NCI-H1417 (cell line): ENCODE measurements around the gene BTBD19.
"Not testable (repeated sequence)": the region's sequence is repeated elsewhere in the genome, so short reads cannot be mapped to it uniquely, and the experiment has no call there.

ENCODE experiments used
- DNase-seq, 3 experiments: peaks; one replicate each; lab custom pipeline; 2025; lab: John Stamatoyannopoulos, UW

Gene BTBD19, protein sequence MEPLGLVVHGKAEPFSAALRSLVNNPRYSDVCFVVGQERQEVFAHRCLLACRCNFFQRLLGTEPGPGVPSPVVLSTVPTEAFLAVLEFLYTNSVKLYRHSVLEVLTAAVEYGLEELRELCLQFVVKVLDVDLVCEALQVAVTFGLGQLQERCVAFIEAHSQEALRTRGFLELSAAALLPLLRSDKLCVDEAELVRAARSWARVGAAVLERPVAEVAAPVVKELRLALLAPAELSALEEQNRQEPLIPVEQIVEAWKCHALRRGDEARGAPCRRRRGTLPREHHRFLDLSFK

DNA sequence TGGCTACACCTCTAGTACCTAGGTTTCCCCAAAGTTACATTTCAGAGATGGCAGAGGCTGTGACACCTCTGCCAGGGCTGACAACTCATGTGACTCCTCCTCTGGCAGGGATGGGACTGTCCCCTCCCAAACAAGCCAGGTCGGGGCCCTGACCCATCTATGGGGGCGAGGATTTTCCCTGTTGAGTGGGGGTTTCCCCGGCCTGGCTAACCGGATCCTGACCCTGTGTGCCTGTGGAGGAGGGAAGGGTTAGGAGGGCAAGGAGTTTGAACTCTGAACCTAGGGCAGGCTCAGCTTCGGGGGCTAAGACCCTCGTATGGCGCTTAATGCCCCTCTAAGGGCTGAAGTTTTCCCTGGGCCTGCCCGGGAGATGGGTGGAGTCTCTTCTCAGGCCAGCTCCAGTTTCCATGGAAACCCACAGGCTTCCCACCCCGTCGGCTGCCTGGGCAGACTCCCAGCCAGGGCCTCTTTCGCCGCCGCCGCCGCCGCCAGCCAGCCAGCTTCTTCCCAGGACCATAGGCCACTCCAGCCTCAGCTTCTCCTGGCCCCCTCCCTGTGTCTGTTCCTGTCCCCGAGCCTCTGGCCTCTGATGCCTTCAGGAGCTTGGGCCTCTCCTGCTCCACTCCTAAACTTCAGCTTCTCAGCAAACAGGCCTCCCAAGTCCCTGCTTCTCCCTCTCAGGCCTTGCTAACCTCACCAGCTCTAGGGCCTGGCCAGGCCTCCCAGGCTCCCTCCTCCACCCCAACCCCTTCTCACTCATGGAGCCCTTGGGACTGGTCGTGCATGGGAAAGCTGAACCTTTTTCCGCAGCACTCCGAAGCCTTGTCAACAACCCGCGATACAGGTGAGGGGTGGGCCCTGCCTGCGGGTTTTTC is at the start of gene BTBD19:
Gene BTBD19 (plus strand): TSS at position 461 of the 875 bp plus-strand sequence. CDS start 298 bp downstream, at position 759.
- DNase-seq: no peak

DNA sequence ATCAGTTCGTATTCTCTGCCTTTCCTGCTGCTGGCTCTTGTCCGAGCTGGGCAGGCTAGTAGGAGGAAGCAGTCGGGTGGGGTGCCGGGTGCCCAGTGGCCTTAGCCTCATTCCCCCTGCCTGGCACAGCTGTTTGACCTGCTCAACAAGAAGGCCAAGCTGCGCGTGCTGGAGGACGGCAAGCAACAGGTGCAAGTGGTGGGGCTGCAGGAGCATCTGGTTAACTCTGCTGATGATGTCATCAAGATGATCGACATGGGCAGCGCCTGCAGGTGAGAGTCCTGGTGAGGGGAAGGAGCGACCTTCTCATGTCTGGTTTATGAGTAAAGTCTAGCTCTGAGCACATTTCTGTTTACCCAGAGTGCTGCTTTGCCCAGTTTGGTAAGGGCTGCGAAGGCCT is 49.2 kb upstream of the BTBD19 start:
- DNase-seq: no peak

DNA sequence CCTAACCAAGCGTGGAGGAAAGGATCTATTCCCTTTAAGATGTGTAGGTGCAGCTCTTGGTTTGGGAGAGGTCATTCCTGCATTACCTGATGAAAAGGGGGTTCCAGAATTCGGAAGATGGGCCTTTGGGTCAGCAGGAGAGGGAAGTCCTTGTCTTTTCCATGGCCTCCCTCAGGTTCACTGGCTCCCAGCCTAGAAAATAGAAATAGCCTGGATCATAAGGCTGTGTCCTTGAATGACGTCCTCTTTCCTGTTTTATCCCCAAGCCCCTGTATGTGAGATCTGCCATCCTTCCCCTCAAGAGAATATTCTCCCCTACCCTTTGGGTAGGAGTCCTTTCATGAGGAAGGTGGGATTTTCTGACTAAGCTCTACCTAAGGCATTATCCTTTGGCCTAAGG is 47.4 kb upstream of the BTBD19 start:
- no peak for DNase-seq

DNA sequence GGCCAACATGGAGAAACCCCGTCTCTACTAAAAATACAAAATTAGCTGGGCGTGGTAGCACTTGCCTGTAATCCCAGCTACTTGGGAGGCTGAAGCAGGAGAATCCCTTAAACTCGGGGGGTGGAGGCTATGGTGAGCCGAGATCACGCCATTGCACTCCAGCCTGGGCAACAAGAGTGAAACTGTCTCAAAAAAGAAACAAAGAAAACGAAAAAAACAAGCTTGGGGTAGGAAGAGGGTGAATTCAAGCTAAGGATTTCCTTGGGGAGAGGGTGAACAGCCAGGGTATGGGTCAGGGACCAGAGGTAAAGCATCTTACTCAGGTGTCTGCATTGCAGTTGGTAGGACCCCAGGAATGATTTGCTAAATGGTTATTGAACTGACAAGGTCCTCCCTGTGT is 41.9 kb upstream of the BTBD19 start:
- not testable (repeated sequence) for DNase-seq

DNA sequence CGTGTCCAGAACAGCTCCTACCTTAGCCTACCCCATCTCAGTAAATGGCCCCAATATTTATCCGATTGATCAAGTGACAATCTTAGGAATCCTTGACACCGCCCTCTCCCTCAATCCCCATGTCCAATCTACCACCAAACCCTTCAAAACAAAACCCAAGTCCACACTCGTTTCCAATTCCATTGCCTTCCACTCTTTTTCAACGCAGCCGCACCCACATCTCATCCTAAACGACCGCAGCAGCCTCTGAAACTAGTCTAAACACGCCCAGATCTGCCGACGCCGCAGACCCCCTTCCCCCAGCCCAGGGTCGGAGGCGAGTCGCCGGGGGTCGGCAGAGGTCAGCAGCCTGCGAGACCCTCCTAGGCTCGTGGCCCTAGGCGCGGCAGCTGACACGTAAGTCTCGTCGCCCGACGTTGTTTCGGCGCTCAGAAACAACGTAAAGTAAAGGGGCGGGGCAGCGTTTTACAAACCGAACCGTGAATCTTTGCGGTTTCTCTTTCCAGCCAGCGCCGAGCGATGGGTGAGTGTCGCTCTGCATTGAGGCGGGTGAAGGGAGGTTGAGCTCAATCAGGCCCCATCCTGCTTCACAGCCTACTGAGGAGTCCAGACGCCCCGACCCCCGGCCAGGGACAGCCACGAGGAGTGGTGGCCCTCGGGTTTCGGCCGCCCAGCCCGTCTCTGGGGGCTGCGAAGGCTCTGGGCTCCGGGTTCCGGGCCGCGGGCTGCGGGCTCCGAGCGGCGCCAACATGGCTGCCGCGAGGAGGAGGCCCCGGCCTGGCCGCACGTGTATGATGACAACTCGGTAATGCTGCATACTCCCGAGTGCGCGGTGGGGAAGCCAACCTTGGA is 33.0 kb upstream of the BTBD19 start, which contains the start of gene RPS8:
Gene RPS8 (plus strand): TSS at position 463 of the 852 bp plus-strand sequence. CDS start 57 bp downstream, at position 520.
- DNase-seq: peak; percentile 92 to 96 (median 95)

DNA sequence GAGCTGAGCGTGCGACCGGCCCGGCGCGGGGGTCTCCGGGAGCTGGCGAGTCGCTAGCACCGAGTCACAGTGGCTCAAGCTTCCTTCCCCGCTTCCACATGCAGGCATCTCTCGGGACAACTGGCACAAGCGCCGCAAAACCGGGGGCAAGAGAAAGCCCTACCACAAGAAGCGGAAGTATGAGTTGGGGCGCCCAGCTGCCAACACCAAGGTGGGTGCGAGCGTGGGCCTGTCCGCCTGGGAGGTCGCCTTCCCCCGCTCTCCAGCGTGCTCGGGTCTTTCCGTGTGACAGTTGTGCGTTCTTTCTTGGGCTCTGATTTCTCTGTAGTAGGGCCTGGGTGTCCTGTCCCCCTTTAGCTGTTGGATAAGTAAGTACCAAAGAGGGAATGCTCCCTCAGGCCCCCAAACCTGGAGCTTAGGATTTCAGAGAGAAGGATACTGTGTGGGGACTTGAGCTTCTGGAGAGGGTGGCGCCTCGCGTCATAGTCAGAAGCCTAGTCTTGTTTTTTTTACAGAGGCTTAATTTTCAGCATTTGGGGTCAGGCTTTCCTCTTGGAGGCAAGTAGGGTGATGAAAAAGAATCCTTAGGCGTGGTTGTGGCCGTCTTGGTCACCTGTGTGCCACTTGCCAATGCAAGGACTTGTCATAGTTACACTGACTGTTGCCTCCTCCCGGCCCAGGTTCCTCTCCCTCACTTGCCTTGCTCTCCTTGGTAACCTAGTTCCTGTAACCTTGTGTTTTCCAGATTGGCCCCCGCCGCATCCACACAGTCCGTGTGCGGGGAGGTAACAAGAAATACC is 32.2 kb upstream of the BTBD19 start:
- no peak for DNase-seq

DNA sequence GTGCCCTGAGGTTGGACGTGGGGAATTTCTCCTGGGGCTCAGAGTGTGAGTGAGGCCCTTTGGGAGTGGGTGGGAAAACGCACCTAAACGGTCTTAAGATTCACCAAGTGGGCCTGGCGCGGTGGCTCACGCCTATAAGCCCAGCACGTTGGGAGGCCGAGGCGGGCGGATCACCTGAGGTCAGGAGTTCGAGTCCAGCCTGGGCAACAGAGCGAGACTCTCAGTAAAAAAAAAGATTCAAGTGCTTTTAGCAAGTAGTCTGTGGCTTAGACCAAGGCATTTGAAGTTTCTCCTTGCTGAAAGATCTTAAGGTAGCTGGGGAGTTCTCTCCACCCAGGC is 31.6 kb upstream of the BTBD19 start:
- no peak for DNase-seq

DNA sequence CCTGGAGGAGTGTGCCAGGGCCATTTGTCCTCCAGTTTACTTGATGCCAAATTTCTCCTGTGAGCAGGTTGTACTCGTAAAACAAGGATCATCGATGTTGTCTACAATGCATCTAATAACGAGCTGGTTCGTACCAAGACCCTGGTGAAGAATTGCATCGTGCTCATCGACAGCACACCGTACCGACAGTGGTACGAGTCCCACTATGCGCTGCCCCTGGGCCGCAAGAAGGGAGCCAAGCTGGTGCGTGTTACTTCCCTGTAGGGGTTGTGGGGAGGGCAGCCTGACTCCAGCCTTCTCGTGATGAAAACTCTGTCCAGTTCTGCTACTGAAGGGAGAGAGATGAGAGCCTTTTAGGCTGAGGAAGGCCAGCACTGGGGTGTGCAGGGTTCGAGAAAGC is 30.8 kb upstream of the BTBD19 start:
- peak in 1 of 3 experiments; percentile 20 for DNase-seq

DNA sequence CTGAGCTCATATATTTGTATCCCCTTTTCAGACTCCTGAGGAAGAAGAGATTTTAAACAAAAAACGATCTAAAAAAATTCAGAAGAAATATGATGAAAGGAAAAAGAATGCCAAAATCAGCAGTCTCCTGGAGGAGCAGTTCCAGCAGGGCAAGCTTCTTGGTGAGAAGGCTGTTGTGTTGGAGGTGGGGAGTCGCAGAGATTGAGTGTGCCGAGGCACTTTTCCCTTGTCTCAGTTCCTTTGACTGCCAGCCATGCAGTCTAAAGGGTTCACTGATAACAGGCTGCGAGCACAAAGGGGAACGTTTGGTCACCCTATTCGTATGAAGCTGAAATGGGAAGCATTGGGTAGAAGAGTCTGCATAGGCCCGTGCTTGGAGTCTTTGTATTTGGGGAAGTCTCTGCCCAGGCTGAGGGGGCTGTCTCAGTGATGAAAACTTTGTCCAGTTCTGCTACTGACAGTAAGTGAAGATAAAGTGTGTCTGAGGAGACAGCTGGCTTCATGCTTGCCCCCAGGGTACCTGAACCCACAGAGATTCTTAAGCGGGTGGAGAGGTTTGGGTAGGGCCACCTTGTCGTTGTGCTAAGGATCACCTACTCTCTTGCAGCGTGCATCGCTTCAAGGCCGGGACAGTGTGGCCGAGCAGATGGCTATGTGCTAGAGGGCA is 30.2 kb upstream of the BTBD19 start:
- no peak for DNase-seq

DNA sequence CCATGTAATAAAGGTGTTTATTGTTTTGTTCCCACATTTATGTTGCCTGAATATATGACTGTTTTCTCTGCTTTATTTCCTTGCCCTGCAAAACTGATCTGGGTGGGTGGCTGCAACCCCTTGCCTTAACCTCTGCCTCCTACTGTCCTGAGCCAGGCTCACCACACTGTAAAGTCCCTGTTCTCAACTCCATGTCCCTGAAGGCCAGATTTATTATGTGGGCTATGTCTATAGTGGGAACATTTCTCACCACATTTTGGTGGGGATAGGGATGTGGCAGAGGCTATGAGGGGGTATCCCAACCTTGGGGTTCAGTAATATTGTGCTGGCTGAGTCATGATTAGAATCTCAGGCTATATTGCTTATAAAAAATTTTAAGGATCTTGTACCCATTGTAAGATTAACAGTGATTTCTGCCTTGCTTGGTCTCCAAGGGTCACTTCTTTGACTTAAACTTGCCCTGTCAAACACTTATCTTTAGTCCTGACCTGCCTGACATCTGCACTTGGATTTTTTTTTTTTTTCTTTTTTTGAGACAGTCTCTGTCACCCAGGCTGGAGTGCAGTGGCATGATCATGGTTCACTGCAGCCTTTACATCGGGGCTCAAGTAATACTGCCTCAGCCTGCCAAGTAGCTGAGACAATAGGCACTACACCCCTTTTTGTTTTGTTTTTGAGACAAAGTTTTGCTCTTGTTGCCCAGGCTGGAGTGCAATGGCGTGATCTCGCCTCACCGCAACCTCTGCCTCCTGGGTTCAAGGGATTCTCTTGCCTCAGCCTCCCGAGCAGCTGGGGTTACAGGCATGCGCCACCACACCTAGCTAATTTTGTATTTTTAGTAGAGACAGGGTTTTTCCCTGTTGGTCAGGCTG is 29.4 kb upstream of the BTBD19 start:
- peak in 1 of 3 experiments; percentile 12 for DNase-seq

DNA sequence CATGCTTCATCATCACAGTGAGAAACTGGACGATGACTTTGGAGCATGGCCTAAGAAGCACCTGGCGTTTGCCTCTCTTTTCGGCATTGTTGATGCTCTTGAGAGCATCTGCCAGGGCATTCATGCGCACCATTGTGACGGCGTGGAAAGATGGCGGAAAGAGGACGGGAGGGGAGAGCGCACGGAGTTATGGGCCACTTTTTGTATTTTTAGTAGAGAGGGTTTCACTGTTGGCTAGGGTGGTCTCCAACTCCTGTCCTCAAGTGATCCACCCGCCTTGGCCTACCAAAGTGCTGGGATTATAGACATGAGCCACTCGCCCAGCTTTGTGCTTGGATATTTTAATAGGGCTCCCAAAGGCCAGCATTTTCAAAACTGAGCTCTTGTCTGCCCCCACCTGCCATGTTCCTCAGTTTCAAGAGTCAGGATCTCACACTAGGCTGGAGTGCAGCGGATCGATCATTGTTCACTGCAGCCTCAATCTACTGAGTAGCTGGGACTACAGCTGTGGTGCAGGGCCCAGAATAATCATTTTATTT is 27.7 kb upstream of the BTBD19 start:
- DNase-seq: no peak

DNA sequence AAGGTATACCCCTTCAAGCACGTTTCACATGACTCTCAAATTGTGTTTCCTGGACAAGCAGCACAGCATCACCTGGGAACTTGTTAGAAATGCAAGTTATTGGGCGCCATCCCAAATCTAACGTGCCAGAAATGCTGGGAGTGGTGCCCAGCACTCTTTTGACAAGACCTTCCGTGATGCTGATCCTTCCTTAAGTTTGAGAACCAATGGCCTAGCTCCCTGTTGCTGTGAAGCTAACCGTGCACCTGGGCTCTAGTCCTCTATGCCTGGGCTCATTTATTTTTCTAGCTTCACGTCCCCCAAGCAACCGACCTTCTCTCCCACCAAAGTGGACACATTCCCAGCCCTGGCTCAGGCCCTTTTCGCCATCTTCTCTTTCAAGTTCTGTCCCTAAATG is 24.6 kb upstream of the BTBD19 start:
- DNase-seq: no peak

DNA sequence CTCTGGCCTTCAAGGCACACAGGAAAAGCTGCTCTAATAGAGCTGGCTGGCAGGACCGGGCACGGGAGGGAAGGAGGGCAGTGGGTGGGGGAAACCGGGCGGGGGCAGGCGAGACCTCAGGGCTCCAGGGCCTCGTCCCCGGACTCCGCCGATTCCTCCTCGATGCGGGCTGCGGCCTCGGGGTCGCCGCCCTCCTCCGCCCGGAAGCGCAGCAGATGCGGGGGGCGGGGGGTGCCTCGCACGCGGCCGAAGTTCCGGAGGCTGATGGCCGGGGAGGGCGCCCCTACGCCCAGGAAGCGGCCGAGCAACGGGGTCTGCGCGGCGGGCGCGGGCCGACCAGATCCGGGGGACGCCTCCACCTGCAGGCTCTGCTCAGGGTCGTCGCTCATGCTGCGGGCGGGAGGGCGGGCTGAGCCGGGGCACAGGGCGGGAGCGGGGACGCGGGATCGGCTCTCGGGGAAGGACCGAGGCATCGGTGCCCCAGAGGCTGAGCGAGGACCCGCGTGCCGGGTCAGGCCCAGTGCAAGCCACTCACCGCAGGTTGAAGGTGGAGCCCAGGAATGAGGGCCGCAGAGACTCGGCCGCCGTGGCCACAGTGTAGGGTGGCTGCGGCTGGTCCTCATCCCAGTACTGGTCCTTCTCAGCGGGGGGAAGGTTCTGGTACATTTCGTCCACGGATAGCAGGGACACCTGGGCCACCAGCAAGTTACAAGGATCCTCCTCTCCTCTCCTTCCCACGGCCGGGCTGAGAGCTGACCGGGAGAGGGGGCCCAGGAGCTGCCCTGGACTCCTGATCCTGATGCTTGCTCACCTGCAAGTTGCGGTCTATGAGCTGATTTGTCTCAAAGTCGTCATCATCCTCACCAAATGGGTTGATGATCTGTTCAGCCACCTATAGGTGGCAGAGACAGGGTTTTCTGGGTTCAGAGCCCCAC is 24.0 kb upstream of the BTBD19 start:
- DNase-seq: peak in 2 of 3 experiments; percentile 64 to 72

DNA sequence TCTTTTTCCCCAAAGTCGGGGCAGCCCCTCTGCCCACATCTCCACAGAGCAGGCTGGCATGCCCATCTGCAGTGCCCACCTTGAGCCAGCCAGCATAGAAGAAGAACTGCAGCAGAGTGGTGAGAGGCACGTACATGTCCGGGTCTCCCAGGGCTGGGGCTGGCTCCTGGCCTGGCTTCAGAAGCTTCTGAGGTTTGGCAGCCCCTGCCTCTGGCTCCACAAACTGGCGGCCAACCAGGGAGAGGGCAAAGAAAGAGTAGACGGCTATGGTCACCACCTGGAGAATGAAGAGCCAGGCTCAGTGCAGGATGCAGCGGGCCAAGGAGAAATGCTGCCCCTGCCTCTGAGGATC is 23.3 kb upstream of the BTBD19 start:
- DNase-seq: no peak

DNA sequence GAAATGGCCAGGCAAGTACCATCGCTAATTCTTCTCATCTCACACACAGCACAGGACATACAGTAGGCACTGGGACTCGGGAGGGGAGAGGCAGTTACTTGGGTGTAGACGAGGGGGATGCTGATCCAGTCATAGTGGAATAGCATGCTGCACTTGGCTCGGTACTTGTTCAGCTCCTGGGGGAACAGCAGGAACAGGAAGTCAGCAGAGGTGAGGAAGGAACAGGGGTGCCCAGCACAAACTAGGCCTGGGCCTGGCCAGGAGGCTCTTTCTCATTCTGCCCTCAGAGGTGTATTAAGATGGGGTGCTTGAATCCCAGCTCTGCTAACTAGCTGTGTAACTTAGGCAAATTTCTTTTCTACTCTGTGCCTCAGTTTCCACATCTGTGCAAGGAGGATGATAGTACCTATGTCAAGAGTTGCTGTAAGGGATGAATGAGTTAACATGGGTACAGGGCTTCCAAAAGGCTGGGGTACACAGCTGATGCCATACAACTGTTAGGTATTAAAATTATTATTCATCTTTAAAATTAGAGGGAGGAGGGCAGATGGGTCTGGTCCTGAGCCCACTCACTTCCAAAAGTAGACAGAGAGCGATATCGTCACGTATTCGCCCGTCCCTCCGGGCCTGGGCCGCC is 22.7 kb upstream of the BTBD19 start:
- DNase-seq: no peak

DNA sequence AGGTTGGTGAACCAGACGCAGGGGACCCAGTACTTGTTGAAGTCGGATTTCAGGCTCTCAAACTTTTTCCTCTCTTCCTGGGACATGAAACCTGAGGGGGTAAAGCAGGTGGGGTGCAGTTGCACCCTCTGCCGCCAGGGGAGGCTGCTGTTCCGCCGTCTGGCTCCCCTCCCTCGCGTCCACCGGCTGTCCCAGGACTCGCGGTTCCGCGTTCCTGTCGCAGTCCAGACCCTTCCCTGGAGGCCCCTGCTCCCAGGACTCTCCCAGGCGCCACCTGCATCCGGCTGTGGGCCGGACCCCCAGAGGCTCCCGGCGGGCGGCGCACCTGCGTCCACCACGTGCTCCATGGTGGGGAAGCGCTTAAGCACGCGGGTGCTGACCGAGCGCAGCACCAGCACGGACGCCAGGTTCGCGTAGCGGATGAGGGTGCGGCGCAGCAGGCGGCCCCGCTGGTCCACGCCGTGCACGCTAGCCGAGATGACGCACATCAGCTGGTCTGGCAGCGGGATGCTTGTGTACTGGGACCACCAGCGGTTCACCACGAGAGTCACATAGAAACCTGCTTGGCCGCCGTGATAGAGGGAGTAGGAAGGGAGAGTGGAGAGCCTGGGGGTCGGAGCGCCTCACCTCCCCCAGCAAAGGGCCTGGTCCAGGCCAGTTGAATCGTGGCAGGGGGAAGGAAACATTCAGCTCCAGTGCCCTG is 22.0 kb upstream of the BTBD19 start:
- peak in 2 of 3 experiments; percentile 66 to 71 for DNase-seq

DNA sequence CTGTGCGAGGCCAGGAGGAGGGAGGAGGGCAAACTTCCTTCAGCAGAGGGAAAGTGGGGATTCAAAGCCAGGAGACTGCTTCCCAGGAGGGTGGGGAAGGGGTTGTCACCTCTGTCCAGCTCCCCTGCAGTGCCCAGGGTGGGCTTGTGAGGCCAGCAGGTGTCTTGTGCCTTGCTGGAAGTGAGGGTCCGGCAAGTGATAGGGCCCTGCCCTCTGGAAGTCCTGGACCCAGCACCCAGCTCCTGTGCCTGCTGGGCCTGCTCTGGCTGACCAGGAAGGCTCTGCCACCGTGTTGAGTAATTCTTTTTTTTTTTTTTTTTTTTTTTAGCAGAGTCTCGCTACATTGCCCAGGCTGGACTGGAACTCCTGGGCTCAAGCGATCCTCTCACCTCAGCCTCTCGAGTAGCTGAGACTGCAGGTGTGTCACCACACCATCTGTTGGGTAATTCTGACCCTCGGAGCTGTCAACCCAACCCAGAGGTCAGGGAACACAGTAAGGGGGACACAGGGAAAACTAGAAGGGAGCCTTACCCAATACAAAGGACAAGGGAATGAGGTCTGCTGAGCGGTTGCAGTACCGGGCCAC is 21.4 kb upstream of the BTBD19 start:
- DNase-seq: no peak
